HEK293T (cell line): ENCODE measurements around the gene SLMAP.

Source experiments
- CTCF ChIA-PET: fragments of 350-600 bp; formaldehyde crosslinking; extraction: SDS; loops from one replicate; lab custom pipeline; 2021; ENCODE audit warnings: antibody characterized with exemption, inconsistent platforms; lab: Yijun Ruan, JAX
- POLR2A ChIA-PET: fragments of 350-600 bp; formaldehyde crosslinking; extraction: SDS; loops from one replicate; lab custom pipeline; 2020; ENCODE audit warnings: antibody characterized with exemption, inconsistent platforms; lab: Yijun Ruan, JAX
- DNase-seq: peaks from one replicate; pipeline ENCODE4 v3.0.0; 2012; ENCODE audit warnings: mixed read lengths; ENCODE audit errors: extremely low spot score
- ARNT ChIP-seq: fragments of 450-650 bp; IDR thresholded peaks from 2 replicates; pipeline ENCODE4 v1.6.1; 2017; ENCODE audit warnings: mild to moderate bottlenecking
- BHLHE40 ChIP-seq: fragments of 450-650 bp; IDR thresholded peaks from 2 replicates; pipeline ENCODE4 v1.6.1; 2016; ENCODE audit warnings: mild to moderate bottlenecking, moderate library complexity, borderline replicate concordance
- CTBP1 ChIP-seq: fragments of 450-650 bp; IDR thresholded peaks from 2 replicates; pipeline ENCODE4 v1.6.1; 2016; ENCODE audit warnings: borderline replicate concordance
- ELF4 ChIP-seq: fragments of 450-650 bp; IDR thresholded peaks from 2 replicates; pipeline ENCODE4 v1.6.1; 2017; ENCODE audit warnings: antibody characterized with exemption
- FOXA1 ChIP-seq: fragments of 450-650 bp; IDR thresholded peaks from 2 replicates; pipeline ENCODE4 v1.6.1; 2016; ENCODE audit warnings: mild to moderate bottlenecking
- FOXK2 ChIP-seq: fragments of 450-650 bp; IDR thresholded peaks from 2 replicates; pipeline ENCODE4 v1.6.1; 2016; ENCODE audit warnings: mild to moderate bottlenecking
- FOXM1 ChIP-seq: fragments of 450-650 bp; IDR thresholded peaks from 2 replicates; pipeline ENCODE4 v1.6.1; 2017; ENCODE audit warnings: mild to moderate bottlenecking, borderline replicate concordance
- L3MBTL2 ChIP-seq: fragments of 450-650 bp; conservative IDR thresholded peaks from 2 replicates; pipeline ENCODE4 v1.6.1; 2016; ENCODE audit warnings: mild to moderate bottlenecking
- LEF1 ChIP-seq: fragments of 450-650 bp; IDR thresholded peaks from 2 replicates; pipeline ENCODE4 v1.6.1; 2017; ENCODE audit warnings: mild to moderate bottlenecking, borderline replicate concordance
- NFRKB ChIP-seq: fragments of 450-650 bp; IDR thresholded peaks from 2 replicates; pipeline ENCODE4 v1.6.1; 2016; ENCODE audit warnings: mild to moderate bottlenecking, moderate library complexity
- SP1 ChIP-seq: fragments of 450-650 bp; IDR thresholded peaks from 2 replicates; pipeline ENCODE4 v1.6.1; 2017
- SUZ12 ChIP-seq: fragments of 450-650 bp; IDR thresholded peaks from 2 replicates; pipeline ENCODE4 v1.6.1; 2016; ENCODE audit warnings: mild to moderate bottlenecking
- TARDBP ChIP-seq: fragments of 450-650 bp; IDR thresholded peaks from 2 replicates; pipeline ENCODE4 v1.6.1; 2016
- ZNF384 ChIP-seq: fragments of 450-650 bp; IDR thresholded peaks from 2 replicates; pipeline ENCODE4 v1.6.1; 2016
- TF ChIP-seq, protein P1 (sequence below): fragments of 450-650 bp; IDR thresholded peaks from 2 replicates; pipeline ENCODE4 v1.6.1; 2016

The SLMAP gene

GRCh38 chr3:57826245-57826951 is 70.3 kb downstream of the SLMAP start:
- no peak for DNase-seq
- CTCF ChIA-PET = no interaction called here
- POLR2A ChIA-PET = interaction anchor here (1.1 to 1.2 kb wide), 2 partner anchors 46 to 134 kb away, joined by 3 to 4 read pairs; partner anchors contain the start of gene DENND6A
- TF ChIP-seq FOXA1 (no peak), CTBP1 (no peak), NFRKB (no peak), L3MBTL2 (no peak), TARDBP (no peak)
- TF ChIP-seq, protein P1, sequence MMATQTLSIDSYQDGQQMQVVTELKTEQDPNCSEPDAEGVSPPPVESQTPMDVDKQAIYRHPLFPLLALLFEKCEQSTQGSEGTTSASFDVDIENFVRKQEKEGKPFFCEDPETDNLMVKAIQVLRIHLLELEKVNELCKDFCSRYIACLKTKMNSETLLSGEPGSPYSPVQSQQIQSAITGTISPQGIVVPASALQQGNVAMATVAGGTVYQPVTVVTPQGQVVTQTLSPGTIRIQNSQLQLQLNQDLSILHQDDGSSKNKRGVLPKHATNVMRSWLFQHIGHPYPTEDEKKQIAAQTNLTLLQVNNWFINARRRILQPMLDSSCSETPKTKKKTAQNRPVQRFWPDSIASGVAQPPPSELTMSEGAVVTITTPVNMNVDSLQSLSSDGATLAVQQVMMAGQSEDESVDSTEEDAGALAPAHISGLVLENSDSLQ = no peak

- TF ChIP-seq TARDBP = no peak
- TF ChIP-seq ELF4 = no peak
- TF ChIP-seq L3MBTL2 = no peak
- no peak for TF ChIP-seq CTBP1
- TF ChIP-seq ZNF384 = no peak
- no peak for TF ChIP-seq FOXA1
- no peak for TF ChIP-seq FOXK2
- POLR2A ChIA-PET = interaction anchor here (1.1 to 1.2 kb wide), 2 partner anchors 47 to 135 kb away, joined by 3 to 4 read pairs; partner anchors contain the start of gene DENND6A
- no peak for DNase-seq
- CTCF ChIA-PET = interaction anchor here (0.6 kb wide), 1 partner anchor 71 kb away, joined by 3 read pairs; the partner anchor contains the start of gene SLMAP
Observed at GRCh38 chr3:57826952-57827723, 71.0 kb downstream of the SLMAP start.

DNA sequence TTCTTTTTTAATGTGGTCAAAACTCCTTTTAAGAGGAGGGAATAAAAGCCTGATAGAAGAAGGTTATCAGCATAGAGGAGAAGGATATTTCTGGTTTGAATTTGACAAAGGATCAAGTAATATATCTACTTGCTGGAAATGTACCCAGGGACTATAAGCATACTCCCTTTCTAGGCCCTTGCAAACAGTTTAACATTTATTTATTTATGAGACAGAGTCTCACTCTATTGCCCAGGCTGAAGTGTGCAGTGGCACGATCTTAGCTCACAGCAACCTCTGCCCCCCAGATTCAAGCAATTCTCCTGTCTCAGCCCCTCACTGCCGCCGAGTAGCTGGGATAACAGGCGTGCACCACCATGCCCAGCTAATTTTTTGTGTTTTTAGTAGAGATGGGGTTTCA is 71.6 kb downstream of the SLMAP start:
- no peak for DNase-seq
- POLR2A ChIA-PET = no interaction called here
- CTCF ChIA-PET = no interaction called here
- TF ChIP-seq, protein P1 = no peak

- no peak for DNase-seq
- TF ChIP-seq FOXA1 = no peak
- TF ChIP-seq BHLHE40 = no peak
- no peak for TF ChIP-seq L3MBTL2
- TF ChIP-seq ELF4 = no peak
- TF ChIP-seq LEF1 = no peak
- no peak for TF ChIP-seq TARDBP
- TF ChIP-seq FOXK2 = no peak
- TF ChIP-seq FOXM1 = no peak
- no peak for TF ChIP-seq SP1
- no peak for TF ChIP-seq SUZ12
- no peak for TF ChIP-seq ARNT
- TF ChIP-seq NFRKB = no peak
- TF ChIP-seq, protein P1 = no peak
- no peak for TF ChIP-seq CTBP1
- ChIA-PET POLR2A (no interaction called here), CTCF (interaction anchor here (0.7 kb wide), 1 partner anchor 232 kb away, joined by 9 read pairs; no protein-coding TSS in a partner anchor)
Observed at GRCh38 chr3:57832486-57832885, 76.4 kb downstream of the SLMAP start.

- CTCF ChIA-PET = interaction anchor here (0.7 kb wide), 1 partner anchor 232 kb away, joined by 9 read pairs; no protein-coding TSS in a partner anchor
- no peak for DNase-seq
- POLR2A ChIA-PET = no interaction called here
- TF ChIP-seq L3MBTL2 (no peak), ARNT (no peak), BHLHE40 (no peak), FOXA1 (no peak), ELF4 (no peak), FOXK2 (no peak)
Observed at GRCh38 chr3:57832900-57833313, 76.8 kb downstream of the SLMAP start.

DNA sequence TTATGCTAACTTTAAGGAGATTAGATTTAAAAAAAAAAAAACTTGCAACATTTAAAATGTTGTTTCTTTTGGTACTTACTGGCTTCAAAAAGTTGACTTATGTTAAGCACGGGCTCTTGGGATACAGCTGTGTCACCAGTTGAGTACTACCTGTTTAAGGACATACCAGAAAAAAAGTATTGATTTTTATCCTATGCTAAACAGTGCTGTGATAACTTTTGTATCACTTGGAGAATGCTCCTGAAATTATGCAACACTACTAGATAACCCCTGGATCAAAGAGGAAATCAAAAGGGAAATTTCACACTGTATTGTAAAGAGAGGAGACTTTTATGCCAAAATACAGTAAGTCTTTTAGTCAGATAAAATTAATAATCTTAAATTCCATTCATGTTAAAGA is 77.7 kb downstream of the SLMAP start:
- ChIA-PET POLR2A (no interaction called here), CTCF (no interaction called here)
- no peak for TF ChIP-seq CTBP1
- no peak for DNase-seq

DNA sequence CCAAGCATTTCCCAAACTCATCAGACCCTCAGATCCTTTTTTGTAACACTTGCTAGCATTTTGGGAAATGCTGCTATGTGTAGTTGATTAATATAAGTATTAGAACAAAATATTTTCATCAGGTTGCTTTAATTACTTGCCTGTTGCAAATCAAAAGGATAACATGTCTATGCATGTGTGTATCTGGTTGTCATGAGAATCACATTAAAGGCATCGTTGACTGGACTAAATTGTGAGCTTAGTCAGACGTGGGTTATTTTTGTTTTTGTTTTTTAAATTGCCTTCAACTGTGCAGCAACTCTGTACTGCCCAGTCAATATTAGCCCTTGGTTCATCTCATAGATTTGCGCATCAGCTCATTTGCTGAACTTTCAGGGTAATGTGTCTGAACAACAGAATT is 81.6 kb downstream of the SLMAP start:
- CTCF ChIA-PET = no interaction called here
- no peak for TF ChIP-seq ELF4
- no peak for TF ChIP-seq CTBP1
- TF ChIP-seq ARNT = no peak
- TF ChIP-seq LEF1 = no peak
- no peak for TF ChIP-seq ZNF384
- no peak for TF ChIP-seq FOXM1
- TF ChIP-seq SP1 = no peak
- no peak for TF ChIP-seq L3MBTL2
- TF ChIP-seq, protein P1 = no peak
- no peak for TF ChIP-seq FOXA1
- POLR2A ChIA-PET = no interaction called here
- DNase-seq = no peak
